Osteocyte (in vitro differentiated cells): ENCODE results near the gene NEB. TPM values are rescaled to one million over a fixed set of nuclear protein-coding genes. Genes with fewer than 3 reads are reported as not detected.

Experiments
- DNase-seq: peaks from one replicate; pipeline ENCODE4 v3.0.0; 2021; ENCODE audit warnings: mixed read lengths; ENCODE audit not compliant: unreplicated experiment; ENCODE audit errors: extremely low spot score
- H3K27ac Mint-ChIP-seq: one replicate; pipeline ENCODE4 v1.8.0; 2021; ENCODE audit warnings: mild to moderate bottlenecking, mixed read lengths; ENCODE audit not compliant: unreplicated experiment
- H3K27me3 Mint-ChIP-seq: one replicate; pipeline ENCODE4 v1.8.0; 2021; ENCODE audit warnings: mixed read lengths; ENCODE audit not compliant: unreplicated experiment
- H3K36me3 Mint-ChIP-seq: one replicate; pipeline ENCODE4 v1.8.0; 2021; ENCODE audit warnings: mixed read lengths; ENCODE audit not compliant: unreplicated experiment
- H3K4me1 Mint-ChIP-seq: one replicate; pipeline ENCODE4 v1.8.0; 2021; ENCODE audit warnings: mixed read lengths; ENCODE audit not compliant: unreplicated experiment
- H3K4me3 Mint-ChIP-seq: one replicate; pipeline ENCODE4 v1.8.0; 2021; ENCODE audit warnings: mild to moderate bottlenecking, moderate library complexity, mixed read lengths; ENCODE audit not compliant: unreplicated experiment
- H3K9me3 Mint-ChIP-seq: one replicate; pipeline ENCODE4 v1.8.0; 2021; ENCODE audit warnings: mixed read lengths; ENCODE audit not compliant: unreplicated experiment
- total RNA-seq: library from RNA; stranded (reverse); gene quantifications from 2 replicates; pipeline ENCODE4 v1.2.1, GENCODE V29; 2021
- TF ChIP-seq, protein P1 (sequence below): fragments of 200-600 bp; sonication (generic); IDR thresholded peaks from 2 replicates; pipeline ENCODE4 v1.5.0; 2021; ENCODE audit warnings: antibody characterized with exemption, mild to moderate bottlenecking, moderate library complexity

Gene NEB
- total RNA-seq, 1 donor from 2014 or later: 0.40 TPM

DNA sequence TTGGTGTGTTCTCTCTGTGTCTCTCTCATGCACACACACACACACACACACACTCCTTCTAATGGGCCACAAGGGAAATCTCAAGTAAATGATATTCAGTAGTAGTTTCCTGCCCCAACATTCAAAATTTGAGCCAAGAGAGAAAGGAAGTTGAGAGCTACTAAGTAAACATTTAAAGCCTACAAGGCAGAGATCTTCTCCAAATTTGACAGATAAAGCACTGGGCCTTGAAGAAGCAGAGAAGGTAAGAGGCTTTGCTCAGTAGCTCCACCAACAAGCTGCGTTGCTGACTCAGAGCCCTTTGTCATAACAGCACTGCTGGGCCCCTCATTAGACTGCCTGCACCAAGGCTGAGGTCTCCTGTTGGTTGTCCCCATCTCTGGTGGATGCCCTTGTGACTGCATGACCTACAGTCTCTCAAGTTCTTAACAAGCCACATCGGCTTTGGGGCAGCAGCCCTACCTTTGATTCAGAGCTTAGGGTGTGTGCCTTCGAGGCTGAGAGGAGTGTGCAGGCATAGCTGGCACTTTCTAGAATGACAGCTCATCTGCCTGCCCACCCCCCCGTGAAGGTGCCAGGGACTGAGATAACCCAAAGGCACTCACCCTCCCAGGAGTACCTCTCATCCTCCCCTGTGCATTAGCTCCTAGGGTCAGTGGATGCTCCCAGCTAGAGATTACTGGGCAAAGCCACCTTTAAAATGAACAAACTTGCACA lies 32.3 kb upstream of the NEB start:
- Mint-ChIP-seq H3K4me3 (no peak overlapping the region), H3K4me1 (peaks cover 16% of the 10 kb centered on the region), H3K9me3 (peaks cover 7% of the 10 kb centered on the region), H3K27ac (no peak overlapping the region), H3K36me3 (peaks cover 13% of the 10 kb centered on the region), H3K27me3 (no peaks in the 10 kb centered on the region)
- TF ChIP-seq, protein P1, sequence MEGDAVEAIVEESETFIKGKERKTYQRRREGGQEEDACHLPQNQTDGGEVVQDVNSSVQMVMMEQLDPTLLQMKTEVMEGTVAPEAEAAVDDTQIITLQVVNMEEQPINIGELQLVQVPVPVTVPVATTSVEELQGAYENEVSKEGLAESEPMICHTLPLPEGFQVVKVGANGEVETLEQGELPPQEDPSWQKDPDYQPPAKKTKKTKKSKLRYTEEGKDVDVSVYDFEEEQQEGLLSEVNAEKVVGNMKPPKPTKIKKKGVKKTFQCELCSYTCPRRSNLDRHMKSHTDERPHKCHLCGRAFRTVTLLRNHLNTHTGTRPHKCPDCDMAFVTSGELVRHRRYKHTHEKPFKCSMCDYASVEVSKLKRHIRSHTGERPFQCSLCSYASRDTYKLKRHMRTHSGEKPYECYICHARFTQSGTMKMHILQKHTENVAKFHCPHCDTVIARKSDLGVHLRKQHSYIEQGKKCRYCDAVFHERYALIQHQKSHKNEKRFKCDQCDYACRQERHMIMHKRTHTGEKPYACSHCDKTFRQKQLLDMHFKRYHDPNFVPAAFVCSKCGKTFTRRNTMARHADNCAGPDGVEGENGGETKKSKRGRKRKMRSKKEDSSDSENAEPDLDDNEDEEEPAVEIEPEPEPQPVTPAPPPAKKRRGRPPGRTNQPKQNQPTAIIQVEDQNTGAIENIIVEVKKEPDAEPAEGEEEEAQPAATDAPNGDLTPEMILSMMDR: no peak
- DNase-seq: no peak

DNA sequence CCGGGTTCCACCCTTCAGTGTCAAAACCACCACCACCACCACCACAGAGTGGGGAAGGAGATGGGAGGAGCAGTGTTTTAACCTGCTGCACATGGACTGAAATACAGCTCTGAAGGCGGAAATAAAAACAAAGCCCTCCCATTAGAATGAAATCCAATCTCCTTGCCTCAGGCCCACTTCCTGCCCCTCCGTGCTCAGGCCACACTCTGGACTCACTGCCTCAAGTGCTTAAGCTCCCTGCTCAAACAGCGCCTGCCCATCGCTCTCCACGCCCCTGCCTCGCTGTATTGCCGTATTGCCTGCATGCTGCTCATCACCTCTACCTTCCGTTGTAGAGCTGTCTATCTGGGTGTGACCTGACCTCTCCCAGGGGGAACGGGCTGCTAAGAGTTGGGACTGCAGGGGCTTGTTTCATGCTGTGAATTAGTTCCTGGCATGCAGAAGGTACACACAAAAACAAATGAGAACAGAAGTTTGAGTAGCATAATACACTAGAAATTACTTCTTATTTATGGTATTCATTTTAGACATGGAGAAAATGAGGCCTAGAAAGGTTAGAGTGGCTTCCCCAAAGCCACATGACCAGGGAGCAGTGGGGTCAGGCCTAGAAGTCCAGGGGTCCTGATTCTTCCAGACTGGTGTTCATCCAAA lies 31.6 kb upstream of the NEB start:
- DNase-seq: no peak
- H3K9me3 Mint-ChIP-seq: peaks cover 7% of the 10 kb centered on the region
- H3K36me3 Mint-ChIP-seq: peaks cover 14% of the 10 kb centered on the region
- TF ChIP-seq, protein P1: no peak
- no peak overlapping the region for H3K27ac Mint-ChIP-seq
- H3K4me1 Mint-ChIP-seq: peaks cover 16% of the 10 kb centered on the region
- H3K27me3 Mint-ChIP-seq: no peaks in the 10 kb centered on the region
- H3K4me3 Mint-ChIP-seq: no peak overlapping the region

DNA sequence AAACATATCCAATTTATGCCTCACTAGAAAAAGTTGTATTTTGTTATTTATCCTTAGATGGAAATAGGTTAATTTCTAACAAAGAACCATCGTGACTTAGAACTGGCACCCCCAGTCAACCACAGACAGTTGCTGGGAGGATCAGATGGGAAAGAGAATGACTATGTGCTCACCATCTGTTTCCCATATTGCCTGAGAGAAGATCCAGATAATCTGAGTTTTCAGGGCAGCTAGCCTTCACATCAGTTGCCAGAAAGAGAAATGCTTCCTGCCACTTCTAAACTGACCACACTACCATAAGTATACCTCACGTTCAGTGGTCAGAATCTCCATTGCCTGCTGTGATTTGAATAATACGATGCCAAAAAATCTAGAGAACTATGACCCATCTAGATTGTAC lies 28.4 kb upstream of the NEB start:
- Mint-ChIP-seq H3K9me3 (no peaks in the 10 kb centered on the region), H3K36me3 (peaks cover 6% of the 10 kb centered on the region), H3K27me3 (no peaks in the 10 kb centered on the region), H3K4me3 (no peak overlapping the region), H3K27ac (no peak overlapping the region), H3K4me1 (peaks cover 16% of the 10 kb centered on the region)
- no peak for DNase-seq
- TF ChIP-seq, protein P1: no peak

DNA sequence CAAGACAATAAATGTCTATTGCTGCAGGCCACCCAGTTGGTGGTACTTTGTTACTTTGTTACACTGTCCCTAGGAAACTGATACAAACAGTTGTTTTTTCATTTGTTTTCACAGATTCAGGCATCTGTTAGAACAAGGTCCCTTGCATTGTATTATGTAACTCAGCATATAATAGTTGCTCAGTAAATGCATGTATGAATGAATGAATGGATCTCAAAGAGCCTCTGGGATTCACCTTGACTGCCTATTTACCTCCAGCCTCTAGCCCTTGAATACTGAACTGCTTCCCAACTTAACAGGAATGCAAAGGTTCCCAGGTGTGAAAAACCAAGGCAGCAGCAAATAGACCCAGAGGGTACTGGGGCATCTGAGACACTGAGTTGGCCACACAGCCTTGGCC lies 27.4 kb upstream of the NEB start:
- H3K27ac Mint-ChIP-seq: no peak overlapping the region
- no peak overlapping the region for H3K4me3 Mint-ChIP-seq
- H3K27me3 Mint-ChIP-seq: no peaks in the 10 kb centered on the region
- H3K36me3 Mint-ChIP-seq: peaks cover 4% of the 10 kb centered on the region
- H3K4me1 Mint-ChIP-seq: peaks cover 16% of the 10 kb centered on the region
- TF ChIP-seq, protein P1: no peak
- DNase-seq: no peak
- no peaks in the 10 kb centered on the region for H3K9me3 Mint-ChIP-seq

DNA sequence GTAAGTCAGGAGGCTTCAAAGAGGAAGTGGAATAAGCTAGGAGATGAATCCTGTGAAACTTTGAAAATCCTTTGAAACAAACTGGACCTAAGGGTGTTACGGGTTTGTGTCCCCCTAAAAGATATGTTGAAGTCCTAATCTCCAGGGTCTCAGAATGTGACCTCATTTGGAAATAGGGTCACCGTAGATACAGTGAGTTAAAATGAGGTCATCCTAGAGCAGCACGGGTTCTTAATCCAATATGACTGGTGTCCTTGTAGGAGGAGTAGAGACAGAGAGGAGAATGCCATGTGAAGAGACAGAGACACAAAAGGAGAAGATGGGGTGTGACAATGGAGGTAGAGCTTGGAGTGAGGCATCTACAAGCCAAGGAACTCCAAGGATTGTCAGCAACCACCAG lies 26.9 kb upstream of the NEB start:
- H3K9me3 Mint-ChIP-seq: no peaks in the 10 kb centered on the region
- no peak overlapping the region for H3K4me3 Mint-ChIP-seq
- no peak for DNase-seq
- H3K4me1 Mint-ChIP-seq: peaks cover 11% of the 10 kb centered on the region
- H3K36me3 Mint-ChIP-seq: peaks cover 4% of the 10 kb centered on the region
- TF ChIP-seq, protein P1: no peak
- no peak overlapping the region for H3K27ac Mint-ChIP-seq
- no peaks in the 10 kb centered on the region for H3K27me3 Mint-ChIP-seq
